ENCODE results near the gene FOCAD. TPM values are rescaled to one million over a fixed set of nuclear protein-coding genes. Genes with fewer than 3 reads are reported as not detected.

The FOCAD gene
- total and polyA plus RNA-seq, 2 of the 8 experiments (the other 6 are each of a cell fraction or from before 2014, with no cell fraction given): 22.0 to 38.4 TPM

GRCh38 chr9:20698782-20699181 lies 14.7 kb downstream of the FOCAD start:
- Histone ChIP-seq H3K4me2 (ENCODE audit: insufficient read depth in 1 of 2, low read depth in 2 of 2, low read length in 2 of 2) (no peak overlapping the region), H3K23ac (ENCODE audit: insufficient read length) (no peak overlapping the region), H4K20me1 (replicated peaks in 1 of 2; ENCODE audit: control insufficient read depth in 1 of 2, insufficient read depth in 2 of 2, low read length in 2 of 2) (peaks cover 0 to 3% of the 10 kb centered on the region in 2 experiments), H3K9me3 (ENCODE audit: insufficient read depth in 2 of 2, low read depth in 1 of 2, low read length in 1 of 2) (no peaks in the 10 kb centered on the region), H3K79me1 (ENCODE audit: low read depth, low read length) (no peaks in the 10 kb centered on the region), H3K36me3 (ENCODE audit: control insufficient read depth in 2 of 4, insufficient read depth in 4 of 4, low read length in 3 of 4) (no peaks in the 10 kb centered on the region), H3K27me3 (replicated peaks in 1 of 4; ENCODE audit: control insufficient read depth in 3 of 4, extremely low read depth in 1 of 4, insufficient read depth in 3 of 4, low read length in 3 of 4) (no peaks in the 10 kb centered on the region), H2BK20ac (ENCODE audit: low read length) (no peak overlapping the region), H3K79me2 (ENCODE audit: control insufficient read depth in 1 of 2, insufficient read depth in 2 of 2, low read length in 2 of 2) (peaks cover 0 to 16% of the 10 kb centered on the region in 2 experiments; a peak in 1 of 4 replicates), H2BK15ac (ENCODE audit: low read length) (no peak overlapping the region), H4K8ac (ENCODE audit: extremely low read depth, insufficient read depth, low read length) (no peak overlapping the region), H3K14ac (ENCODE audit: insufficient read length) (no peak overlapping the region), H4K5ac (ENCODE audit: insufficient read length, low read depth, low read length) (no peak overlapping the region), H3K4ac (replicated peaks; ENCODE audit: insufficient read length, low read depth, low read length) (no peak overlapping the region), H2BK12ac (ENCODE audit: low read depth, low read length) (no peak overlapping the region), H2AK5ac (ENCODE audit: low read depth, low read length) (no peak overlapping the region), H3K4me3 (ENCODE audit: extremely low read depth in 1 of 4, insufficient read depth in 2 of 4, low read depth in 3 of 4, low read length in 4 of 4) (no peak overlapping the region), H2BK5ac (ENCODE audit: low read depth, low read length) (no peak overlapping the region), H3K56ac (replicated peaks; ENCODE audit: insufficient read length, low read depth, low read length) (no peak overlapping the region), H3K23me2 (ENCODE audit: low read depth, low read length) (no peaks in the 10 kb centered on the region), H3K9ac (replicated peaks in 1 of 4; ENCODE audit: extremely low read depth in 1 of 4, low read depth in 3 of 4, low read length in 3 of 4) (no peak overlapping the region), H3K4me1 (replicated peaks in 1 of 4; ENCODE audit: control insufficient read depth in 3 of 4, insufficient read depth in 4 of 4, low read length in 3 of 4) (peaks cover 0 to 5% (median 0%) of the 10 kb centered on the region in 4 experiments; a peak in 2 of 7 replicates), H3K27ac (ENCODE audit: low read depth, low read length) (no peak overlapping the region), H4K91ac (replicated peaks; ENCODE audit: insufficient read length, low read length) (no peak overlapping the region), H2BK120ac (replicated peaks; ENCODE audit: low read depth, low read length) (no peak overlapping the region), H2AFZ (ENCODE audit: low read length) (no peak overlapping the region), H3K18ac (ENCODE audit: extremely low read depth, low read length) (no peak overlapping the region)
- DNase-seq (ENCODE audit: low read depth in 1 of 2, low spot score in 2 of 2) (no peak), FAIRE-seq (no peak)
- ChIA-PET CTCF (ENCODE audit: partially characterized antibody) (interaction anchor here (1.1 kb wide), 1 partner anchor 11 kb away, joined by 3 read pairs; no protein-coding TSS in a partner anchor), POLR2A (ENCODE audit: partially characterized antibody) (no interaction called here)
- TF ChIP-seq SP4 (IDR thresholded peaks at IDR 0.05; ENCODE audit: low read length) (no peak), KDM5A (IDR thresholded peaks at IDR 0.05; ENCODE audit: low read length) (no peak), KDM4A (IDR thresholded peaks at IDR 0.05; ENCODE audit: low read depth, low read length, severe bottlenecking) (no peak), BACH1 (IDR thresholded peaks at IDR 0.05; ENCODE audit: low read length) (no peak), RFX5 (IDR thresholded peaks at IDR 0.05; ENCODE audit: borderline replicate concordance, low read depth, low read length) (no peak), SRF (IDR thresholded peaks at IDR 0.05; ENCODE audit: low read depth, low read length) (no peak), ATF3 (IDR thresholded peaks at IDR 0.05; ENCODE audit: insufficient read depth, low read depth, low read length) (no peak), CHD2 (IDR thresholded peaks at IDR 0.05; ENCODE audit: low read length) (no peak), NRF1 (IDR thresholded peaks at IDR 0.05; ENCODE audit: low read depth, low read length) (no peak), EZH2 (IDR thresholded peaks at IDR 0.05; ENCODE audit: low read depth, low read length, severe bottlenecking) (no peak), RBBP5 (IDR thresholded peaks at IDR 0.05; ENCODE audit: borderline replicate concordance, low read depth, low read length) (no peak), MAFK (IDR thresholded peaks at IDR 0.05; ENCODE audit: low read depth, low read length) (no peak), HDAC2 (IDR thresholded peaks at IDR 0.05; ENCODE audit: borderline replicate concordance in 1 of 2, low read depth in 2 of 2, low read length in 2 of 2) (no peak), GTF2F1 (IDR thresholded peaks at IDR 0.05; ENCODE audit: borderline replicate concordance, low read depth, low read length) (no peak), FOSL1 (IDR thresholded peaks at IDR 0.05; ENCODE audit: insufficient read depth, low read depth, low read length) (no peak)

All from H1 (cell line).